Activated T-helper 1 cell treated with anti-CD3 and anti-CD28 coated beads, Interleukin-2, amount 50 U/mL, for 16 hours (primary cell): ENCODE measurements around the gene PDILT.
"Not testable (repeated sequence)": the region's sequence is repeated elsewhere in the genome, so short reads cannot be mapped to it uniquely, and the experiment has no call there.

Experiments used
- DNase-seq, 2 donors: peaks; one replicate each; pipeline ENCODE4 v3.0.0-alpha.2; 2020; ENCODE audit warnings: low read depth in 1 of 2, low spot score in 1 of 2

Gene PDILT

GRCh38 chr16:20404637-20405036, at the start of gene PDILT:
PDILT (minus strand) TSS chr16:20404737; CDS start chr16:20399300, 5,437 bp downstream.
- DNase-seq: no peak

DNA sequence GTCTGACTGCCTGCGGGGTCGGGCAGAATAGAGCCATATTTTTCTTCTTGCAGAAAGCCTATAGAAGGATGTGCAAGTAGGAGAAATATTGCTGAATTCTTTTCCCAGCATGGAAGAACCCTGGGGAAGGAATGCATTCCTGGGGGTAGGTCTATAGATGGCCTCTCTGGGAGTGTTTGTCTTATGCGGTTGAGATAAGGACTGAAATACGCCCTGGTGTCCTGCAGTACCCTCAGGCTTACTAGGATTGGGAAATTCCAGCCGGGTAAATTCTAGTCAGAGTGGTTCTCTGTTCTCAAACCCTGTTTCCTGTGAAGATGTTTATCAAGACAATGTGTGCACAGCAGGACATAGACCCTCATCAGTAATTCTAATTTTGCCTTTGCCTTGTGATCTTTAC, 49.1 kb upstream of the PDILT start:
- not testable (repeated sequence) for DNase-seq

GRCh38 chr16:20451364-20451763, 46.8 kb upstream of the PDILT start, which contains the start of gene ACSM2A:
ACSM2A (plus strand) TSS chr16:20451521; CDS start chr16:20460115, 8,594 bp downstream.
- DNase-seq: not testable (repeated sequence)

GRCh38 chr16:20446652-20447393, 42.3 kb upstream of the PDILT start:
- DNase-seq: not testable (repeated sequence)

DNA sequence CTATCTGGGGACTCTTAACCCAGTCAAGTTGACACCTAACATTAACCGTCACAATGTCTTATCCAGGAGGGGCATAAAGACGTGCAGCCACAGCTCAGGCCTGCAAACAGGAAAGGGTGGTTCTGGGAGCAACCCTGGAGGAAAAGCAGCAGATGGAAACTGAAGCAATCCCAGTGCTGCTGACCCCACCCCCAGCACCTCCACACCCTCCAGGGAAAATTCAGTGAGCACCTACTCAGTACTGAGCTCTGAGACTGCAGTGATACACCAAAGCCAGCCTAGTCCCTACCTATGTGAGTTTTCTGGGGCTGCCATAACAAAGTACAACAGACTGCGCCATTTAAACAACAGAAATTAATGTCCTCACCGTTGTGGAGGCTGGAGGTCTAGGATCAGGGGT, 37.3 kb upstream of the PDILT start:
- DNase-seq: not testable (repeated sequence)

- DNase-seq: no peak
Observed at GRCh38 chr16:20441191-20441590, 36.7 kb upstream of the PDILT start.

DNA sequence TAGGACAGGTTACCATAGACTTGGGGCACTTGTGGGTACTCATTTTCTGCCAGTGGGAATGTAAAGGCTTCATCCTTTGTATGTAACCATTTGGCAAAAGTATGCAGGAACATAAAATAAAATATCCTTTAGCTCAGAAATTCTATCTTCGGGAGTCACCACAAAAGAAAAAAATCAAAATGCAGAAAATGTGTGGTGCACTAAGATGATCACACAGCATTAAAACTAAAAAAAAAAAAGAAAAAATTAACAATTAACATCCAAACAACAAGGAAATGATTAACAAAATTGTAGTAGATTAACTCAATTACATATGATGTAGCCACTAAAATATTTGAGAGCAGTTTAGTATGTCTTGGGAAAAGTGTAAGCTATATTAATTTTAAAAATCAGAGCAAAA, 36.2 kb upstream of the PDILT start:
- not testable (repeated sequence) for DNase-seq

- not testable (repeated sequence) for DNase-seq
Observed at GRCh38 chr16:20439820-20440231, 35.3 kb upstream of the PDILT start.

DNA sequence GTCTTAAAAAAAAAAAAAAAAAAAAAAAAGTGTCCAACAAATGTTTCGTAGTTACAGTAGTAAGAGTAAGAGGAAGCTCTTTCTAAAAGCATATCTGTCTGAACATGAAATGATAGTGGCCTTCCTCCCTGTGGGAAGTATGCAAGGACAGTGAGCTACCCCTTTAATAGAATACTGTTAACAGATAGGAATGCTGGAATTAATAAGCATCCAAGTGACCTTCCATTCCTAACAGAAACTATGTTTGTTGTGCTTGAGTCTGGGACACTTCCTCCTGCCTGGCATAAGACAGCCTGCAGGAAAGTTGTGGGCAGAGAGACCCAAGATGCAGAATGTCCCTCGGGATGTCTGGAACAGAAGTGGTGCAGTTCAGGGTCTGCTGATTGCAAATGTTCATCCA, 34.4 kb upstream of the PDILT start:
- not testable (repeated sequence) for DNase-seq

DNA sequence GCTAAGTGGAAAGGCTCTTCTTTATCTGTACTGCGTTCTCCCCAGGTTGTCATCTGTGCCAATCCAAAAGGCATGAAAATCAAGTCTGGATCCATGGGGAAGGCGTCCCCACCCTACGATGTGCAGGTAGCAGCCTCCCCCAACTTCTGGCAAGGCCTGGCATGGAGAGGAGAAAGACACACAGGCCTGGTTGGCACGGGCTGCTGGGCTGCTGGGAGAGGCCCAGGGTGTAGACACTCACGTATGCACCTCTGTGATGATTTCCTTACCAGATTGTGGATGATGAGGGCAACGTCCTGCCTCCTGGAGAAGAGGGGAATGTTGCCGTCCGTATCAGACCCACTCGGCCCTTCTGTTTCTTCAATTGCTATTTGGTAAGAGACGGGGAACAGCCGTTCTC, 26.4 kb upstream of the PDILT start:
- no peak for DNase-seq

GRCh38 chr16:20430480-20430879, 25.9 kb upstream of the PDILT start:
- DNase-seq: not testable (repeated sequence)

- not testable (repeated sequence) for DNase-seq
Observed at GRCh38 chr16:20429499-20429898, 25.0 kb upstream of the PDILT start.

DNA sequence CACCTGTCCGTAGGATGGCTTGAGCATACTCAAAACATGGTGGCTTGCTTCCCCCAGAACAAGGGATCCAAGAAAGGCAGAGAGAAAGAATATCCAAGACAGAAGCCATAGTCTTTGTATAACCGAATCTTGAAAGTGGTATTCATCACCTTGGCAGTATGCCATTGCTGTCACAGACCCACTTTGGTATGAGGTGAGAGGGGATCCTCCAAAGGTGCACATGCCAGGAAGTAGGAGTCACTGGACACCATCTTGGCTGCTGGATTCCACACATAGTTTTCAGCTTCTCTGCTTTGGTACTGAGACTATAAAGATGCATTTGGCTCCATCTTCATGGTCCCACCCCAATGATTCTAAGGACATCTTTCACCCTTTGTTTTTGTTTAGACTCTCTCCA, 22.9 kb upstream of the PDILT start:
- DNase-seq: not testable (repeated sequence)

DNA sequence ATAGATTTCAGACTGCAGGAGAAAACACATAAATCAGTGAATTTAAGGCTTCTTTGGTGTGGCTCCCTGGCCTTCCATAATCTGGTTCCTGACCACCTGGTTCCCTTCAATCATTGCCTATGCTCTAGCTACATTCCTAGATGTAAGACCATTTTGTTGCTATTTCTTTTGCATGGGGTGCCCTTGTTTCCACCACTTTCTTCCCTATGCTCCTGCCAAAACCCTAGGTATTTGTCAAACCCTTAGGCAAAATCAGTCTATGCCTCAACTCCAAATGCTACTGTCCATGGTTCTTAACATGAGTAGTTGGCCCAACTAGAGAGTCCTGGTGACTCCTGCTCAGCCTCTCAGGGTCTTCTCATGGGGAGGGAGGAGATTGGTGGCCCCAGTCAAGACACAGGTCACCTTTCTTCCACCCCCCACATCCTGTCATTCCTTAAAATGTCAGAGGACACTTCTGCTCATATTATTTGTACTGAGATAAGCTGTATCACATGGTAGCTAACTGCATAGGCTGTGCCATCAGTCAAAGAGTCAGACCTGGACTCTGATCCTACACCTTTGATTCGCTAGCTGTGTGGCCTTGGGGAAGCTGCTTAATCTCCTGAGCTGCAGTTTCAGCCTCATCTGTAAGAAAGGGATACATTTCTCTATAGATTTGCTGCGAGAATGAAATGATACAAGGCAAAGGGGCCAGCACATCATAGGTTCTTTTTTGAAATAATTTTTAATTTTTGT, 19.8 kb upstream of the PDILT start:
- DNase-seq: no peak

DNA sequence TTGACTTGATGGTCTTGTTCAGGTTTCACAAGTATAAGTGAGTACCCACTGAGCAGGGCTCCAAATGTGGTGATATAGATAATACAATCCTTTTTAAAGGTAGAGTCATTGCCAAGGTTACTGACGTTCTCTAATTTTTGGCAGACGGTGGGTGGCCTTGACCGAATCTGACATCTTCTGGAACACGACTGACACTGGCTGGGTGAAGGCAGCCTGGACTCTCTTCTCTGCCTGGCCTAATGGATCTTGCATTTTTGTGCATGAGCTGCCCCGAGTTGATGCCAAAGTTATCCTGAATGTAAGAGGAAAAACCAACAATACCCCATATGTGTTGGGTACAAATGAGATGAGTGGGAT, 19.2 kb upstream of the PDILT start:
- not testable (repeated sequence) for DNase-seq

GRCh38 chr16:20421748-20422147, 17.2 kb upstream of the PDILT start:
- DNase-seq: not testable (repeated sequence)

DNA sequence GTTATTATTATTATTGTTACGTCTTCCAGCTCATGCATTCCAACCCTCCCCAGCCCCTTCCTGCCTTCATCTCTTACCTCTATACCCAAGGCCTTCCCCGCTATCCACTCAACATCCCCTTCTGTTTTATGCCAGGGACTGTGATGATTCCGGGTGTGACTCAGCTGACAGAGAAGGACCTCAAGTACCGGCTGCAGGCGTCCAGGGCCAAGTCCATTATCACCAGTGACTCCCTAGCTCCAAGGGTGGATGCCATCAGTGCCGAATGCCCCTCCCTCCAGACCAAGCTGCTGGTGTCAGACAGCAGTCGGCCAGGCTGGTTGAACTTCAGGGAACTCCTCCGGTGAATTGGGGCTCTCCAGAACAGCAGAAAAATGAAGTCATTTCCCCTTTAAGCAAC, 14.6 kb upstream of the PDILT start:
- DNase-seq: not testable (repeated sequence)

- no peak for DNase-seq
Observed at GRCh38 chr16:20415541-20415940, 11.0 kb upstream of the PDILT start.

DNA sequence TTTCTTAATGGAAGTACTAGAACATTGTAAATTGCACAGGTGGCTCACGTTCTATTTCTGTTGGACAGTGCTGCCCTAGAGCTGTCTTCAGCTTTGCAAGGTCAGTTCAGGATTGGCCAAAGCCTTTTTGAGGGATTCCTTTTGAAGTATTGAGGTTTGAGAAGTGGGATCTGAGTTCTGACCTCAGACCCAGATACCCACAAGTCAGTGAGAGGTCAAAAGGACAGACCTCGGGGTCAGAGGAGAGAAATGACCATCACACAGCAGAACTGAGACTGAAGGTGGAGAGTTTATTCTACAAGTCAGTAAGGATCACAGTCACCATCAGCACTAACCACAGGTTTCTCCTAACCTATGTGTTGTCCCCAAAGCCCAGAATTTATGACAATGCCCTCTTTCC, 6.5 kb upstream of the PDILT start:
- no peak for DNase-seq

GRCh38 chr16:20410121-20410723, 5.7 kb upstream of the PDILT start:
- no peak for DNase-seq

DNA sequence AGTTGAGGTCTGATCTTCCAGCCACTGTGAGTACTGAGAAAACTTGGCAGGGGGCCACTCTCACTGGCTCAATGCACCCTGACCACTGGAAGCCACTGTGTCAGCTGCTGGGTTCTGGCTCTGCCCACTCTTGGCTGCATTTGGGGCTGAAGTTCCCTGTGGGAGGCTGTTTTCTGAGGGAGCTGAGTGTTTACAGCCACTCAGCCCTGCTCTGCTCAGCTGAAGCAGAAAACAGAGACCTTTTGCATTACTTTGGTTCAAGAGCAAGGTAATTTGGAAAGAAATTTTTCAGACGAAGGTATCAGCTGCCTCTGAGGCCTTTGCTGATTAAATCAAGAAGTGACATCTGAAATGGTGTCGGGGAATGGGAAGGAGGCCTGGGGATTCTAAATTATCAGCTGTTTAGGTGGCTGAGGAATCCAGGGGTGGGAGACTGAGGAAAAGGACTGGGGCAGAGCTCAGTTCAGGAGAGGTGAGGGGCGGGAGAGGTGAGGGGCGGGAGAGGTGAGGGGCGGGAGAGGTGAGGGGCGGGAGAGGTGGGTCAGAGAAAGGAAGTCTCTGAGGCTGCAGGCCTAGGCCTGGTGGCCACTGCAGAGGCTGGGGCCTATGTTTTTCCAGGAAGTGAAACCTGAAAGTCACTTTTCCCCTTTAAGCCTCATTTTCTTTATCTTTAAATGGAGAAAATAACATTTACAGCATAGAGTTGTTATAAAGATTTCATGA, 5.0 kb upstream of the PDILT start, which contains the start of gene ACSM5:
ACSM5 (plus strand) TSS at position 137 of the 723 bp plus-strand sequence. CDS start 1,951 bp downstream, outside the sequence.
- no peak for DNase-seq
